Measurements from ENCODE around the gene MRPL39.

The MRPL39 gene

DNA sequence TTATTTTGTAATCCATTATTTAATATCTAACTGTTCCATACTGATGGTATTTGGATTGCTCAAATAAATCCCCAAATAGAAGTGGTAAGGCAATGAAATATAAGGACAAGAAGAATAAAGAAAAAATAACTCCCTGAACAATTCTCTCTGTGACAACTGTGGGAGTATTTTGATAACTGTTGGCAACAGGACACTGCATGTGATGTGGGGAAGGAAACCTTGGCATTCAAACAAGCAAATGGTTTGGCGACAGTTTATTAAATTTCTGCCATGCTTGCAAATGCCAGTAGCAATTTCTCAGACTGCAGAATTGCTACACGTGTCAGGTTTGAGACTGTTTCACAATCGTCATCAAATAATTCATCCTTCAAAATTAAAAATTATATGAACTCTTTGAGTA is 8.6 kb upstream of the MRPL39 start:
- DNase-seq (ENCODE audit: low read depth in 2 of 2, low spot score in 1 of 2), result no peak

DNA sequence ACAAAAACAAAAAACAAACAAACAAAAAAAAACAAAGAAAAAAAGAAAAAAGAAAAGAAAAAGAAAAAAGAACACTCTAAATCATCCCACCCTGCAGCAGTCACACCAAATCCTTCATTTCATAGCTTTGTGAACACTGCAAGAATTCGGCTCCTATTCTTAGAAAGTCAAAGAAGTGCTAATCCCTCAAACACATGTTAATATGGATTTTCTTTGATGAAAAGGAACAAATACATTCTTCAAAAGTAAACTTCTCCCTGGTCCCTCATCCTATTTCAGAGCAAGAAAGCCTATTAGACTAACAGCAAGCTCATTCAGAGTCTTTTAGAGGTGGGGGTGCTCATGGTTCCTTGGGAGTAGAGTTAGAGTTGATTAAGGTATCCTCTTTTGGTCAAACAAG is 7.2 kb upstream of the MRPL39 start:
- no peak for DNase-seq (ENCODE audit: low read depth in 2 of 2, low spot score in 1 of 2)

DNA sequence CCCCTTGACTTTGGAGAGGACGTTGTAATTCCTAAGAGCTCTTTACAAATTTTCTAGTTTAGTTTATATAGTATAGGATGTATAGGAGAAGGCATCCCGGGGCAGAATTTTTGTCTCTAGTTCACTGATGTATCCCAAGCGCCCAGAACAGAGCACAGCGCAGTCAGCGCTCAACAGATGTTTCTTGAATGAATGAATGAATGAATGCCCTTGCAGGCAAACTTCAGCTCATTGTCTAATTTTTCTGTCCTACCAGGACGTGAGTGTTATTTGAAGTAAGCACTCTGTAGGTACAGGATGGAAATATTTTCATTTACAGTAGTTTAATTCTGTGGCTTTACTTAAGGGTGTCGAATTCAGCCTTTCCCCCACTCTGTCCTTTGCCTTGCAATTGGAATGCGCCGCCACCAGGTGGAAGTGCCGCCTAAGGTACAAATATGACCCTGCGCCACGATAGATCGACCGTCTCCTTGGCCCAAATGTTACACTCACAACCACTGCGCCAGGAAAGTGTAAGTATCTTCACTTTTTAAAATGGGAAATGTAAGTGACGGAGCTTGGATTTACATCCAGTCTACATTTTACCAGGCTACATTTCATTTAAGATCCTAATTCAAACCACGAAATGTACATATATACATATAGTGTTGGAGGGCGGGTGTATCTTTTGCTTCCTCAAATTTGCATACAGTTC is 910 bp upstream of the MRPL39 start:
- peak; percentile 51 to 53 for DNase-seq (ENCODE audit: low read depth in 2 of 2, low spot score in 1 of 2)

DNA sequence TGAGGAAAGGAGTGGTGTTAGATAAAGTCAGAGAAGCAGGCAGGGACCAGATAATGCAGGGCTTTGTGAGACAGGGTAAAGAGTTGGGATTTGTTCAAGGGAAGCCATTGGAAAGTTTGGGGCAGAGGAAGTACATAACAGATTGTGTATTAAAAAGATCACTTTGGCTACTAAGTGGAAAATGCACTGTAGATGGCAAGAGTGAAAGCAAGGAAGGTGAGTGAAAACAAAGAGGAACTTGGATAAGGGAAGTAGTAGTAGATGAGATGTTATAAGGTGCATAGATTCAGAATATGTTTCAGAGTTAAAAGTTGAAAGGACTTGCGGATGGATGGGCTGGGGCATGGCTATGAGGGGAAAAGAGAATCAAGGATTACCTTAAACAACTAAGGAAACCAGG is 17.4 kb downstream of the MRPL39 start:
- DNase-seq (ENCODE audit: low read depth in 2 of 2, low spot score in 1 of 2), result no peak

DNA sequence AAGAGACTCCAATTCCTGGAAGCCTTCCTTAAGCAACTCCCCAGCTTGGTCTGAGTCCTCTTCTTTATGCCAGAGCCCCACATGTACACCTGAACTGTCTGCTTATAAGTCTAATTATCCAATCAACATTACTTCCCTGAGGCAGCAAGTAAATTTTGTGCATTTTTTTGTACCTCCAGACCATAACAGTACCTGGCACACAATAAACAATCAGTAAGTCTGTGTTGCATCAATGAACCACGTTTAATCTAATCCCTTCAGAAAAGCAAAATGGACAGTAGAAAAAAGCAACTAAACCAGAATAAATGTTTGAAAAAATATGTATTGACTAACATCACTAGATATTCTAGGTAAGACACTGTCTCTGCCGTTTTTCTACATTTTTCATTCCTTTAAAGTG is 20.5 kb downstream of the MRPL39 start:
- no peak for DNase-seq (ENCODE audit: low read depth in 2 of 2, low spot score in 1 of 2)

- no peak for DNase-seq (ENCODE audit: low read depth in 2 of 2, low spot score in 1 of 2)
These were observed 21.0 kb downstream of the MRPL39 start for GRCh38 chr21:25586326-25586725.

- no peak for DNase-seq (ENCODE audit: low read depth in 2 of 2, low spot score in 1 of 2)
These were observed 22.2 kb downstream of the MRPL39 start for GRCh38 chr21:25584833-25585676.

GRCh38 chr21:25583370-25584130 is 23.7 kb downstream of the MRPL39 start:
- DNase-seq (ENCODE audit: low read depth in 2 of 2, low spot score in 1 of 2), result no peak

GRCh38 chr21:25582888-25583287 is 24.4 kb downstream of the MRPL39 start:
- no peak for DNase-seq (ENCODE audit: low read depth in 2 of 2, low spot score in 1 of 2)

GRCh38 chr21:25582164-25582790 is 25.0 kb downstream of the MRPL39 start:
- no peak for DNase-seq (ENCODE audit: low read depth in 2 of 2, low spot score in 1 of 2)

GRCh38 chr21:25581582-25581981 is 25.7 kb downstream of the MRPL39 start:
- DNase-seq (ENCODE audit: low read depth in 2 of 2, low spot score in 1 of 2), result no peak

- no peak for DNase-seq (ENCODE audit: low read depth in 2 of 2, low spot score in 1 of 2)
These were observed 26.4 kb downstream of the MRPL39 start for GRCh38 chr21:25580912-25581260.

DNA sequence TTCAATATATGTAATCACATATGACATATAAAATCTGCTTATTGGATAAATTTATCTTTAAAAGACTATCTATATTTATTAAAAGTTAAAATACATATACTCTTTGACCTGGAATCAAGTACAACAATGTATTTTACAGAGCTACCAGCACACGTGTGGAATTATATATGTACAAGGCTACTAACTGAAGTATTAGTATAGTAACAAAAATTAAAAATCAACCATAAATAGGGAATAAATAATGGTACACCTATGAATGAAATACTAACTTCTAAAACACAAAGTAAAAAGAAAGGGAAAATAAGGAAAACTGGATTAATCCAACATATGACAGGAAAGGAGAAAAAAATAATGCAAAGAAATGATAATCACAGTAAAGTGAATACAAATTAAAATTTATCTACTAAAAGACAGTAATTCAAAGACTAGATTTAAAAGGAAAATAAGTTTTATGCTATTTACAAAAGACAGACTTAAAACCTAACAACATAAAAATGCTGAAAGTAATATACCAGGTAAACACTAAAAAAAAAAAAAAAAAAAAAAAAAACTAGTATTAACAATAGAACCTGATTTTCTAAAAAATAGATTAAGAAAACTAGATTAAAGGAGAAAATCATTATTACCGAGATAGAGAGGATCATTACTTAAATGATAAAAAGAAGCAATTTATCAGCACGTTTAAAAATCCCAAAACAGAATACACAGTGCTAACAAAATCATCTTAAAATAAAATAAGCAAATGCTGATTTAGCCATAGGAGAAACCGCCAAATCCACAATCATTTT is 27.9 kb downstream of the MRPL39 start:
- no peak for DNase-seq (ENCODE audit: low read depth in 2 of 2, low spot score in 1 of 2)

DNA sequence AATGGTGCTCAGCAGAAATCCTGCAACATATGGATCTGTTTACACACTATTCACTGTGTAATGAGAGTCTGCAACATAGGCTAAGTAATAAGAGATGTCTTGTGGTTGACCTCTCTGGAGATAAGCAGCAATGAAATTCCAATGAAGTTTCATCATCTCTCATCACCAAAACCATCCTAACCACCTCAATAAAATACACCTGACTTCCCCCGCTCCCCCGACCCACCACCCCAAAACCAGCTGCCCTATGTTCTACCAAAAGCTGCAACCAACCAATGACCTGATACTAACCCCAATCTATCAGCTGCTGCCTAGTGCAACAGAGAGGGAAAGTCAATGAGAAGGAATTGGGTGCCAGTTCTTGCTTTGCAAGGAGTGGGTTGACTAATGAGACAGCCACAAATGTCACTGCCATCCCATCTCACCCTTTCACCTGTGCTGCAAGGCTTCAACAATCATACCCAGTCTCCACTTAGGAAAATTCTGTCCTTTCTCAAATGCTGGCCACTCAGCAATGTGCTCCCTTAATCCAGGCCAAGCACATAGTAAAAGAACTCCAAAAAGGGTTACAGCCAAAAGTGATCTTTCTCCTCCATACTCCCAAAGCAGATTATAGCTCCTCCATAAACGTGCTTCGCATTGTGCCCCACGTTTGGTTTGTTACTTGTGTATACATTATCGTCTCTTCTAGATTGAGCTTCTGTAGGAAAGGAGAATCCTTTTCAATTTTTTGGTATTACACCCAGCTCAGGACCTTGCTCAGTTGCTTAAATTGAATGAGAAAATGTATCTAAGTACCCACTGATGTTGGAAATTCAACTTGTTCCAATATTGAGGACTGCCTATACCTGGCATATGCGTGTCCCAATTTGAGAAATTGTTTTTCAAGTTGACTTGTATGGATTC is 29.0 kb downstream of the MRPL39 start:
- DNase-seq (ENCODE audit: low read depth in 2 of 2, low spot score in 1 of 2), result no peak

- DNase-seq (ENCODE audit: low read depth in 2 of 2, low spot score in 1 of 2), result no peak
These were observed 29.7 kb downstream of the MRPL39 start for GRCh38 chr21:25577424-25578055.

- peak in 1 of 2 donors; percentile 60 for DNase-seq (ENCODE audit: low read depth in 2 of 2, low spot score in 1 of 2)
These were observed 33.7 kb downstream of the MRPL39 start for GRCh38 chr21:25573409-25574206.

DNA sequence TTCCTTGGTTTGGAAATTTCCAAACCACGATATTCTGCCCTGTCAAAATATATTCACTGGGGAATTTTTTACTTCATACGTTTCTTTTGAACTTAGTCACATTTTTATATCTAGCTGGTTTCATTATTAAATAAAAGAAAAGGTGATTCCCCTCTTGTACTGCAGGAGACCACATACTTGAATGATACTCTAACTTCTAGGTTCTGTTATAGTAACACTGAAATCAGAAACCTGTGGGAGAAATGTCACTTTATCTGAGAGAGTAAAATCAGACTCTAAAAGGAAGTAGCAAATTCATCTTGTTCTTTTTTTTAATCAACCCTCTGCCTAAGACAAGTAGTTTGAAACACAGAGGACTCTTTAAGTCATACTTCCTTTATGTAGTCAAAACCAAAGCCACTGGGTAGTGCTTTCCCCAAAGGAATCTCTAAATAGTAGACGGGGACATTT is 34.4 kb downstream of the MRPL39 start:
- no peak for DNase-seq (ENCODE audit: low read depth in 2 of 2, low spot score in 1 of 2)

DNA sequence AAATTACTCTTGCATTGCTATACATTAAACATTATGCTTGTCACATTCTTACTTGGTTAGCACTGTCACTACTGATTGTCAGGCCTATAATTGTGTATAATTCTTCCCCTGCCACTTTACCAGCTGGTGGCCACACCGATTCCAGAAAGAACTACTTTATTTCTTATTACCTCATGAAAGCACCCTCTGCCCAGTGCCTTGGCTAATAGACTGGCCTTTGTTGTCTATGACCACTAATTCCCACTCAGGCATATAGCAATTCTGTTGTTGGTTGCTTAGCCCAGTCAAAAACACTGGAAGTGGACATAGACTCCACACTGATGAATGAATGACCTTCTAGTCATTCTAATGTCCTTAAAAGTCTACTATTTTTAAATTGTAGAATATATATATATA is 35.6 kb downstream of the MRPL39 start:
- no peak for DNase-seq (ENCODE audit: low read depth in 2 of 2, low spot score in 1 of 2)
